HG03565 (cell line): ENCODE measurements around the gene IDE.
"Not testable (repeated sequence)": the region's sequence is repeated elsewhere in the genome, so short reads cannot be mapped to it uniquely, and the experiment has no call there.

Experiments used
- ATAC-seq: cut with Tn5 transposase; IDR thresholded peaks from one replicate; pipeline ENCODE4 v1.9.1; 2021; ENCODE audit warnings: mild to moderate bottlenecking, moderate library complexity; ENCODE audit not compliant: unreplicated experiment

The IDE gene

DNA sequence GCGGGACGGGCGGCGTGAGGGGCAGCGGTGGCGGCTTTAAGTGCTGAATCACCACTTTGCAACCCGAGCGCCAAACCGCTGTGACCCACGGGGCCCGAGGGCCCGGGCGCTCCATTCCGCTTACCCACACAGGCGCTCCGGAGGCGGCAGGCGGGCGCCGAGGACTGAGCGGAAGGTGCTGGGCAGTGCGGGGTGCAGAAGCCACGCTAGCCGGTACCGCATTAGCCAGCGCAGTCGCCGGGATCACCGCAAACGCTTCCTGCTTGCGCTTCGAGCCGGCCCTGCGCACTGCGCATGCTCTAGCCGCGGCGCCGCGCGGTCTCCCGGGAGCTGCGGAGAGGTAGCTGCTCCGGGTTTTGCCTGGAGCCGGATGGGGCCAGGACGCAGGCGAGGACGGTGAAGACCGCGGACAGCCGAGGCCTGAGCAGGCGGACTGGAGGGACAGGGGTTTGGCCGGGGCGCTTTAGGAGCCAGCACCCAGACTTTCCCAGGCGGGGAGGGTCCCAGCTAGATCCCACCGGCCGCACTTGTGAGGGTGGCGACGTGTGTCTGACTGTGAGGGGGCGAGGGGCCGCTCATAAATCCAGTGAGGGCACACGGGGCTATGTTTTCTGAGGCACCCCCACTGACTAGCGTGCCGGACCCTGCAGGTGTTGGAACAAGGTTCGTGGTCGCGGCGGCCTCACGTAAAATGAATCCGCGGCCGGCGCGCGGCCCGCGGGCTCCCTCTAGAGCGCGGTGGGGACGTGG lies at the start of gene IDE:
IDE (minus strand) TSS at position 296 of the 750 bp plus-strand sequence; CDS start at position 222, 74 bp downstream.
- ATAC-seq: peak; percentile 58

DNA sequence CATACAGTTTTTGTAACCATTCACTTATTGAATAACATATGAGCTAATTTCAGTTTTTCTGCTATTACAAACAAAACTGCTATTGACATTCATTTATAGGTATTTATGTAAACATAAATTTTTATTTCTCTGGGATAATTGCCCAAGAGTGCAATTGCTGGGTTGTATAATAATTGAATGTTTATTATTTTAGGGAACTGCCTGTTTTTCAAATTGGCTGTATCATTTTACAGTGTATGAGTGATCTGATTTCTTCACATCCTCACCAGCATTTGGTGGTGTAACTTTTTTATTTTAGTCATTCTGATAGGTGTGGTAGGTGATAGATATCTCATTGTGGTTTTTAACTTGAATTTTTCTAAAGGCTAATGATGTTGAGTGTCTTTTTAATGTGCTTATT lies 45.5 kb upstream of the IDE start:
- no peak for ATAC-seq

DNA sequence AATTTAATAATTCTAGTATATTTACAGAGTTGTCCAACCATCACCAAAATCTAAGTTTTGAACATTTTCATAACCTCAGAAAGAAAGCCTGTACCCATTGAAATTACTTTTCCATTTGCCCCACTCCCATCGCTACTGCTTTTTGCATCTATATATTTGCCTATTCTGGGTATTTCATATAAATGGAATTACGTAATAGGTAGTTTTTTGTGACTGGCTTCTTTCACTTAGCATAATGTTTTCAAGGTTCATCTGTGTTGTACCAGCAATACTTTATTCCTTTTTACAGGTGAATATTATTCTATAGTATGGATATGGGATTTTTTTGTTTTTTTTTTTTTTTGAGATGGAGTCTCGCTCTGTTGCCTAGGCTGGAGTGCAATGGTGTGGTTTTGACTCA lies 41.6 kb upstream of the IDE start:
- ATAC-seq: no peak

DNA sequence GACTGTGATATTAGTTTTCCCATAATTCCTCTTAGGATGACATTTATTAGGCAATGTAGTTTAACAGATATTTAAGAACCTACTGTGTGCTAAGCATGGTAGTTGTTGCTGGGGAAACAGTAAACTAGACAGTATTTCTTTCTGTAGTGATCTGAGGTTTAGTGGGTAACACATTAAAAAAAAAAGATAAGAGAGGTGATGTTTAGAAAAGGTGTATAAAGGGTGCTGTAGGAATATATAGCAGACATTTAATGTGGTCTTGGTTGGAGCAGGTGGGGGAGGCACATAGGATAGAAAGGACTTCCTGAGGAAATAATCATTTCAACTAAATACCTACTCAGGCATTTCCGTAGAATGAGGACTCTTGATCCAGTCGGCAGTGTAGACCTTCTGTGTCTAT lies 30.9 kb upstream of the IDE start:
- no peak for ATAC-seq

DNA sequence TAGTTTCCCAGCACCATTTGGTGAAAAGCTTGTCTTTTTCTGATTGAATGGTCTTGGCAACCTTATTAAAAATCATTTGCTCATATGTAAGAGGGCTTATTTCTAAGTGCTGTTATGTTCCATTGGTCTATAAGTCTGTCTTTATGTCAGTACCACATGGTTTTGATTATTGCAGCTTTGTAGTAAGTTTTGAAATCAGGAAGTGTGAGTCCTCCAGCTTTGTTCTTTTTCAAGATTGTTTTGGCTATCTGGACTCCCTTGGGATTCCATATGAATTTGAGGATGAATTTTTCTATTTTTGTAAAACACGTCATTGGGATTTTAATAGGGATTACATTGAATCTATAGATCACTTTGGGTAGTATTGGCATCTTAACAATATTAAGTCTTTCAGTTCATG lies 24.4 kb upstream of the IDE start:
- ATAC-seq: no peak

DNA sequence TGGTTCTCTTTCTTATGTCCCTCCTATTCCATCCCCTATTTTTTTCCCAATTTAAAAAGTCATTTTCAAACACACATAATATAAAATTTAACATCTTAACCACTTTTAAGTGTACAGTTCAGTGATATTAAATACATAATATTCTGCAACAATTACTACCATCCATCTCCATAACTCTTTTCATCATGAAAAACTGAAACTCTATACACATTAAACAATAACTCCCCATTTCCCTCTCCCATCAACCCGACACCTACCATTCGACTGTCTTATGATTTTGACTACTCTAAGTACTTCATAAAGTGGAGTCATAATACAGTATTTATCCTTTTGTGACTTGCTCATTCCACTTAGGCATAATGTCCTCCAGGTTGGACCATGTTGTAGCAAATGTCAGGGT lies 21.6 kb upstream of the IDE start:
- no peak for ATAC-seq

DNA sequence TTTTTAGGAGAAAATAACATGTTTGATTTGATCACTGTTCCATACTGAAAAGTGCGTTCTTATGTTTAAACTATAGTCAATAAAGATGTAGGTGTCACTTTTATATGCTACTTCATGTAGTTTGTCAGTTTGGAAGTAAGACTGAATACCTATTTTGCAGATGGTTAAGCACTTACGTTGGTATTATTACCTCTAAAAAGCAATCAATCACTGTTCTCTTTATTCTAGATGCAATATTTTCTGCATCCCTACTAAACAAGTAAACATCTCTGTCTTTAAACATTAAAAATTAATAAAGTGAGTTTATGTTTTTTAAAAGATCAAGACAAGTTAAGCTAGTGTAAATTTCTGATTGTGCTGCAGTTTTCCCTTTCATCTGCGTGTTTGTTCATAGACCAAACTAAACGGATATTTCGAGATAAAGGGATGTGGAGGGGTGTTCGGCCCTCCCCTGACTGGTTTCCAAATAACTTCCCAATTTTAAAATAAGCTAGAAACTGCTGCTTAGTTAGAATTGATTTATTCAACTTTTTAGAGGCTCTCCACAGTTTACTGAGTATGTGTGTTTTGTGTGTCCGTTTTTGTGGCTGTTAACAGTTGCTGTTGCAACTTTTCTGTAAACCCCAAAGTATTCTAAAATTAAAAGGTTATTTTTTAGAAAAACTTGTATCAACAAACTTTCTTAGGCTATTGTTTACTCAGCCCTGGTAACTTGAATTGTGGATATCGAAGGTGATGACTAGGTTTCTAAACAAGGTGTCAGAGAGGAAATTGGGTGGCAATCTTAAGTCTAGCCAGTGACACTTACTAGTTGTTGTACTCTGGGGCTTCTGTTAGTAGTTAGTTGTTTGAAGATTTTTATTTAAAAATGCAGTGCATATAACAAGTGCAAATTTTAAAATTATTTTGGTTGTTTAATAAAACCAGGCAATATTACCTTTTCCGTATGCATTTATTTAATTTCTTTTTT lies 20.0 kb upstream of the IDE start:
- ATAC-seq: no peak

DNA sequence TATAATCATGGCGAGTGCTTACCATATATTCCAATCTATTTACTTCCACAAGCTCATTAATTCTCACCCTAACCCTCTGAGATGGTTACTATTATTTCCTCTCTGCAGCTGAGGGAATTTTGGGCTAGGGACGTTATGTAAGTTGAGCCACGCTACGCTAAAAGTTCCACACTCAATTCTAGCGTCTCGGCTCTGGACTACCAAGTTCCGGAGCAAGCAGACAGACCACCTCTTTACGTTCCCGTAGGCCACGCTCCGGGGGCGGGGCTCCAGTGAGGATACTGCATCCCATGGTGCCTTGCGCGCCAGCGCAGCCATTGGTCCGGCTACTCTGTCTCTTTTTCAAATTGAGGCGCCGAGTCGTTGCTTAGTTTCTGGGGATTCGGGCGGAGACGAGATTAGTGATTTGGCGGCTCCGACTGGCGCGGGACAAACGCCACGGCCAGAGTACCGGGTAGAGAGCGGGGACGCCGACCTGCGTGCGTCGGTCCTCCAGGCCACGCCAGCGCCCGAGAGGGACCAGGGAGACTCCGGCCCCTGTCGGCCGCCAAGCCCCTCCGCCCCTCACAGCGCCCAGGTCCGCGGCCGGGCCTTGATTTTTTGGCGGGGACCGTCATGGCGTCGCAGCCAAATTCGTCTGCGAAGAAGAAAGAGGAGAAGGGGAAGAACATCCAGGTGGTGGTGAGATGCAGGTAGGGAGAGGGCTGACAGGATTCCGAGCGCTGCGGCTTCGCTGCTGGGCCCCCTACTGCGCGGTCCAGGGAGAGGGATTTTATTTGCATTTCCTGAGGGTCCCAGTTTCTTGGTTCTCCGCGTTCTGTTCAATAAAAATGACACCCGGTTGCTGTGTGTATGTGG lies 19.1 kb upstream of the IDE start, which contains the start of gene KIF11:
KIF11 (plus strand) TSS at position 370 of the 858 bp plus-strand sequence; CDS start at position 616, 246 bp downstream.
- peak; percentile 76 for ATAC-seq

DNA sequence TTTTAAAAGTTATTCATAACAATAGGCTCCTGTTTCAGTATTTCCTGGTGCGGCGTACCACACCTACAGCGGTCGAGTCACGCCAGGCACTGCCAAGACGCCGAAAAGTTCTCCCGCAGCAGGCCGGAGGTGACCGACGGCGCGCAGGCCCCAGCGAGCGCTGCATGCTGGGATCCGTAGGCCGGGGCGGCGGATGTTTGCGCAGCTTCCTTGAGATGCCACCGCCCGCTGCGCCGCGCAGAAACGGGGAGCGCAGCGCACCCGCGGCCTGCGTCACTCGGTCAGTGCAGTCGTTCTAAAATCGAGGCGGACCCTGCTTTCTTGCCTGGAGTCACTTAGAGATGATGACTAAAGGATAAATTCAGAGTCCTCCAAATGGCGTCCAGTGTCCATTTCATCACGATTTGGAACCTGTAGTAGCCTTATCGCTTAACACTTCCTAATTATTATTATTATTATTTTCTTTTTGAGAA lies 17.7 kb upstream of the IDE start:
- ATAC-seq: peak; percentile 51

DNA sequence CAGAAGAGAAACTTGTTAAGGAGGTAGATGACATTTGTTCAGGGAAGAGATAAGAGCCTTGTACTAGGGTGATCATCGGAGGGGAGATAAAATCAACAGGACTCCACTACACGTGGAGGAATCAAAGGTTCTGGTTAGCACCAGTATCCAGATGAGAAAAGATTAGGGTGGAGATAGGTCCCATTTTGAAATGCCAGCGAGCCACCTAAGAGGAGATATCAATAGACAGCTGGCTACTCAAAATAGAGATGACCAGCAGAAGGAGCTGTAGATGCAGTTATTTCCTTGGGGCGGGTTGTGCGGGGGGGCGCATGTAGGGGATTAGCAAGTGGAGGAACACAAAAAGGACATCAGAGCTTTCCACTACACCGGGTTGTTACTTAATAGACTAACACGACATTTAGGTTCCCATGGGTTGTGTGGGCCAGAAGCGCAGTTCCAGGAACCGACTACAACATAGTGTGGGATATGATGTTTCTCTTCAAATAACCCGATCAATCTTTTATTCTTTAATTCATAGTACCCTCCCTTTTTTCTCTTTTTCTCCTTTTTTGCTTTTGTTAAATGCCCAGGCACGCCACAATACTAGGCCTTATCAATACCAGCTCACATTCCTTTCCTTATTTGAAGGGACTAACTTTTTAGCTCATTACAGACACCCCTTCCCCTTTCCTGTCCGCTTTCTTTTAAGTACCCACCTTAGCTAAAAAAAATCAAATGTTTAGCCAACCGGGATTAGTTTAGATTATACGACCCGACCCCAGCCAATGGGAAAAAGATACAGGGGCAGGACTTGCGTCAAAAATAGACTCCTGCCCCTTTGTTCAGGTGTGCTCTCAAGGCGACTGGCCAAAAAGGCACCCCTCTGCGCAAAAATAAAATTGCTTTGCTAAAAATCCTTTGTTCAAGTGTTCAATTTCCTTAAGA lies 17.0 kb upstream of the IDE start:
- ATAC-seq: no peak

DNA sequence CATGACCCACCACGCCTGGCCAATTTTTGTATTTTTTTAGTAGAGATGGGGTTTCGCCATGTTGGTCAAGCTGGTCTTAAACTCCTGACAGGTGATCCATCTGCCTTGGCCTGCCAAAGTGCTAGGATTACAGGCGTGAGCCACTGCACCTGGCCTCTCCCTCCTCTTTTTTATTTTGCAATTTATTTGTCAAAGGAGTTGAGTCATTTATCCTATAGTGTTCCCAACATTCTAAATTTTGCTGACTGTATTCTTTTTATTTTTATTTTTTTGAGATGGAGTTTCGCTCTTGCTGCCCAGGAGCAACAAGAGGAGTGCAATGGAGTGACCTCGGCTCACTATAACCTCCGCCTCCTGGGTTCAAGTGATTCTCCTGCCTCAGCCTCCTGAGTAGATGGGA lies 8.5 kb upstream of the IDE start:
- ATAC-seq: not testable (repeated sequence)

DNA sequence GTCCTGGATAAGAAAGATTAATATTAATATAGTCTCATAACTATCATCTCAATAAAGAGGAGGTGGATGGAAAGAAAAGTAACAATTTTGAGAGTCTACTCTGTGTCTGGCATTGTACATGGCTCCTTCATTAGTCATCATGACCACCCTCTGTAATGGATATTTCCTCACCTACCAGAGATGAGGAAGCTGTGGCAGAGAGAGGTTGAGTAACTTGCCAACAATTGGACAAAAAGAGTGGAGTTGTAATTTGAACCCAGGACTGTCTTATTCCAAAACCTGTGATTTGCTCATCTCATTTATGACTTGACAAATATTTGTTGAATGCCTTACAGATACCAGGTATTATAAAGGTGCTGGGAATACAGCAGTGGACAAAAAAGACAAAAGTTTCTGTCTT lies 2.1 kb upstream of the IDE start:
- ATAC-seq: no peak

DNA sequence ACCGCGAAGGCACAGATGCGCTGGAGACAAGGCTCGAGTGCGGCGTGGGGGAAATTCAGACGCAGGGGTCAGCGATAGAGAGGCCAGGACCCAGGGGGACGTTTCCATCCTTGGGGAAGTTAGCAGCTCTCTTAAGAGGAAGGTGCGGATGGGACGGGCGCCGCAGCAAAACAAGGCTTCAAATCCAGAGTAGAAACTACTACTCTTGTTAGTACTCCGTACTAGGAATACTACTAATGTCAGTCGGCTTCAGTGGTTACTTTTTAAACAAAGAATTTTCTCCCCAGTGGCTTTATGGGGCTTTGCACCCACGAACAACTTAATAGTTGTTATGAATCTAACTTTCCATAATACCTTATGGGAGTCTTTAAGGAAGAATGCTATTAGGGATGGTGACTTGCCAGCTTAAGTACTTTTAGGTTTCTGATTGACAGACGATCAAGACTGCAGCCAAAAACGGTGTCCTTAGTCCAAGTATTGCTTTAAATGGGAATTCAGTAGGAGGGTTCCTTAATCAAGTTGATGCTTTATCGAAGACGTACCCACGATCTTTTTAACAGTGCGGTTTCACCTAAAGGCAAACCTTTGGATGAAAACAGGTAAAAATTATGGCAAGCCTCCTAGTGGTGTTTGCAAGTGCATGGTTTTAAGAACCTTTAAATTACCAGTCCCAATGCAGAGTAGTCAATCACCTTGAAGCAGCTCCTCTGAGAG lies 812 bp upstream of the IDE start:
- peak; percentile 15 for ATAC-seq

DNA sequence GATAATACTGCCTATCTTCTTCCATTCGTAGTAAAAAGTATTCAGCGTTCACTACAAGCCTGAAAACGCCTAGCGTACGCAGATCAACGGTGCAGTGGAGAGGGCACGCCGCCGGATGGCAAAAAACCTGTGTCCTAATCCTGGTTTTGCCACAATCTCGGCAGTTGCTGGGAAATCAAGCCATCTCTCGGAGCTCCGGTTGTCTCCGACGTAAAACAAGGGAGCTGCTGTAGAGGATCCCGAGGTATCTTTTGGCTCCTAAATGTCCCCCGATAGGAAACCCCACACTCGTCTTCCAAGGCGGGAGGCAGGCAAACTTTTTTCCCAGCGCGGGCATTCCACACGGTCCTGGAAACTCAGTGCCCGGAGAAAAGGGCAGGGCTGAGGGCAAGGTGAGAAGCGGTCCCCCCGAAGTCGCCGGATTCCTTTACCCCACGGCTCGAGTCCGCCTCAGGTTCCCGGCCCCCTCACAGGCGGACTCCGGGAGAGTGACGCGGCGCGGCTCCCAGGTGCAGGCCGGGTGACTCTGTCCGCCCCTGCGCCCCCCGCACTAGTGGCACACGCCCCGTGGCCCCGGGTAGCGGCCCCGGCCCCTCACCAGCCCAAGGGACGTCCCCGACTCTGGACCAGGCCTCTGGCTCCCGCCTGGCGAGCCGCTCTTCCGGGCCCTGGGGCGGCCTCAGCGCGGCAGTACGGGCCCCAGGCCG lies 649 bp downstream of the IDE start:
- ATAC-seq: no peak

DNA sequence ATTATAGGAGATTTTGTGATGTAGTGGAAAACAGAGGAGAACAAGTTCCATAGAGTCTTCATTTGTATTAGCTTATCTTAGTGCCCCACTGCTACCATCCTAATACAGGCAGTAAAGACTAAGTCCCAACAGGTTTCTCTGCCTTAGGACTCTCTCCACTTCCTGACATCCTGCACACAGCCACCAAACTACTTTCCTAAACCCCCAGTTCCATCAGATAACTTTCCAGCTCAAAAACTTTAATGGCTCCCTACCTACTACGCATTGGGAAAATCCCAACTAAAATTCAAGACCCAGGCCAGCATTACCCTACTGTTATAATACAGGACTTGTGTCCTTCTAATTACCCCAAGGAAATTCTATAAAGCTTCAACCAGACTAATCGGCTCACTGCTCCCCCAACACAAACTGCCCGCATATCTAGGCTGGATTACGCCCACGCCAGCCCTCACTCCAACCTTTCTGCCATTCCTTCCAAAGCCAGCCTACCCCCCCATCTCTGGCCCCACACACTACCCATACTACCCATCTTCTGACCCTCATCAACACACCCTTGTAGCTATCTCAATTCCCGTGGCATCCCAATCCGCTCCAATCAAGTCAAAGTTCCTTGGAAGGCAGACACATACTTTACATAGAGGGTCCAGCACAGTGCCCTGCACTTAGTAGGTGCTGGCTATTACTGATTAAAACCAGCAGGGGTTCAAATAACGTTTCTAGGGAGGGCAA lies 1.4 kb downstream of the IDE start:
- ATAC-seq: no peak

DNA sequence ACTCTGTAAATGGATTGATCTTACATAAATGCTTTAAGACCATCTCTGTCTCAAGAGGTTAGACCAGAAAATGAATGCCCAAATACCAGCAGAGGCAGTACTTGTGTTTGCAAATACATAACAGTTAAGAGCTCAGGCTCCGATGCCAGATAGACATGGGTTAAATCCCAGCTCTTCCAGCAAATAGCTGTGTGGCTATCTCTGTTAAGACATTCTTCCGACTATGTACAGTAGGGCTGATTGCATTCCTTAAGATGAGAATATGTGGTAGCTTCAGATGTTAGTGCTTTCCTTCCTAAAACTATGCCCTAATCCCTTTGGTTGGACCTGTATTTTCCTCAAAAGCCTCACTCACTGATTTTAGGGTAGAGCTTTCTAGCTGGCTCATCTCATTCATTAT lies 2.2 kb downstream of the IDE start:
- no peak for ATAC-seq

DNA sequence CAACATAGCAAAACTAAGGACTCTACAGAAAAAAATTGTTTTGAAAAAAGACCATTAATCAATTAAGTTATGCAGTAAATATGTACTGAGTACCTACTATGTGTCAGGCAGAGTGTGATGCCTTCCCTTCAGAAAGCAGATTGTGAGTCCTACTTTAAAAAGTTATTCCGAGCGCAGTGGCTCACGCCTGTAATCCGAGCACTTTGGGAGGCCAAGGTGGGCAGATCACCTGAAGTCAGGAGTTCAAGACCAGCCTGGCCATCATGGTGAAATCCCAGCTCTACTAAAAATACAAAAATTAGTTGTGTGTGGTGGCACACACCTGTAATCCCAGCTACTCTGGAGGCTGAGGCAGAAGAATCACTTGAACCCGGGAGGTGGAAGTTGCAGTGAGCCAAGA lies 4.2 kb downstream of the IDE start:
- ATAC-seq: not testable (repeated sequence)

DNA sequence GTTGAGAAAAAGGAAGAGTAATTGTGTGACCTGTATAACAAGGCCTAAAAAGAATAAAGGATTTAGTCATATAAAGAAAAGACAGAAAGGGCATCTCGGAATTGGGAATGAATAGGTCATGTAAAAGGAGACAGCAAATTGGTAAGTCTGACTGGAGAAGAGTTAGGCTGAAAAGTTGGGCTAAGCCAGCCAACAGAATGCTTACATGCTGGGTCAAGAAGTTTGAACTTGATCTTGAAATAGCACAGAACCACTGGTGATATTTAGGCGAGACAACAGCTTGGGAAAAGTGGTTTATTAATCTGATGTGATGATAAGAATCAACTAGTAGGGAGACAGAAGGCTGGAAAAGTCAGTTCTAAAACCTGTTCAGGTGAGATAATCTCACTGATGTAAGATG lies 4.8 kb downstream of the IDE start:
- no peak for ATAC-seq
